ENCODE data around the gene SERPINH1. TPM values are rescaled to one million over a fixed set of nuclear protein-coding genes. Genes with fewer than 3 reads are reported as not detected.

SERPINH1 gene
- total RNA-seq, 1 donor from 2014 or later = 279 TPM

DNA sequence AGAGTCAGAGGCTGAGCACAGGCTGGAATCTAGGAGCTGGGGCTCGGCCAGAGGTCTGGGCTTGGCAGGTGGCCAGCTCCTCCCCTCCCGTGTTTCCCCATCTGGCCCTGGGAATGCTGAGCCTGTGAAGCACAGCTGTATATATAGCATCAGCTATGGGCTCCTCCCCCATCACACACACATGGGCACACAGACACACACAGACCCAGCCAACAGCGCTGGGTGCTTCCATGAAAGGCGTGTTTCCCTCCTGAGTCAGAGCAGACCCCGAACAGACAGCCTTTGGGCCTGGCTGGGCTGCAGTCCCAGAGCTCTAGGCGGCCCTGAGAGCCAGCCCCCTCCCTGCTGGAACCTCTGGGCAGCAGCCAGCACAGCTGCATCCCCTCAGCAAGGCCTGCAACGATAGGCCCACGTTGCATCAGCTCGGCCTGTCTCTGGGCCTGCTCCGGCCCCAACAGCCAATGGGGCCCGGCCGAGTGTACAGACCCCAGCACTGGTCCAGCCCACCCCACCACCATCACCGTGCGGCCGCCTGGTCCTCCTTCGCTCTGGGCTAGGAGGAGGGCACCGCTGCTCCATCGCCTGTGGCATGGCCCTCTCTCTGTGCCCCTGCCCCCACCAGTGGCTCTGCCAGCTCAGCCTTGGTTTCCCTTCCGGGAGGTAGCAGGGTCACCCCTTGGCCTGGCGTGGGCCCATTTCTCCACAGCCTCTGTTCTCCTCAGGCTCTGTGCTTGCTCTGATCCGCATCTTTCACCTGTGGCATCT is 7.6 kb upstream of the SERPINH1 start:
- DNase-seq (ENCODE audit: low read depth in 2 of 2) = peak; percentile 95 to 98

DNA sequence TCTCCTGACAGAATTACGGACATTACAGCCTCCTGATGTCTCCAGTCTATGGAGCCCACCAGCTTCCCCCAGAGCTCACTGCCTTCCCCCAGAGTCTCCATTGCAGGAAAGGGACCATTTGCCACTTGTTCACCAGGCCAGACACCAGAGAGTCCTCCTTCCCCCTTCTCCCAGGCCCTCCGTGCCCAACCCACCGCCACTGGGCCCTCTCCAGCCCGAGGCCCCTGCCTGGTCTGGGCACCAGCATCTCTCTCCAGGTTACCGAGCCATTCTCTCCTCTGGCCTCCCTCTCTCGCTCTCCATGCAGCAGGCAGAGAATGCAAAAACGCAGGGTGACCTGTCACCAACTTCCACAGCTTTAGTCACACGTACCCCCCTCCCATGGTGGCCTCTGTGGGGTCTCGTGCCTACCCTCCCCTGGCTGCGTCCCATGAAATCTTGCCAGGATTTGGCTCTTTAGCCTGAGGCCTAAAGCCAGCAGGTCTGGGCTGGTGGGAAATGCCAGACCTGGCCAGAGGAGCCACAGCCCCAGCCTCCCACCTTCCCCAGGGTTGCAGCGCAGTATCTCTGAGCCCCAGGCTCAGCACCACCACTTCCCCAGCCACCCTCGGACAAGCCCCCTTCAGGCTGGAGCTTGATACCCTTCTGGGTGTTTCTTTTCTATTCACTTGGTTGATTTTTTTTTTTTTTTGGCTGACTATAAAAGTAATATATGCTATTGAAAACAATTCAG is 6.8 kb upstream of the SERPINH1 start:
- no peak for DNase-seq (ENCODE audit: low read depth in 2 of 2)

DNA sequence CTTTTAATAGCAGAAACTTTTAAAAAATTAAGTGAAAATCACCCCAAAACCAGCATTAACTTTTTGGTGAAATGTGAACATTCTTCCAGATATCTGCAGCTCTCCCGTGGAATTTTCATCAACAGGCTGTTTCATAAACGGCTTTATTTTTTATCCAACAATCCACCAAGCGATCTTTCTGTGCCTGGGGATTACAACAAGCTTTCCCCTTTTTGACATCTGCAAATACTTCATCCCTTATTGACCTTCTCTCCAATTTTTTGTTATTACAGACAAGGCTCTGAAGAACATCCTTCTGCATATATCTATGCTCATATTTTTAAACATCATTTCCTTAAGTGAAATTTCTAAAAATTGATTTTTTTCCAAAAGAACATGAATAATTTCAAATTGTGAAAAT is 5.8 kb upstream of the SERPINH1 start:
- DNase-seq (ENCODE audit: low read depth in 2 of 2) = no peak

GRCh38 chr11:75557666-75558494 is 4.2 kb upstream of the SERPINH1 start:
- peak in 1 of 2 donors; percentile 67 for DNase-seq (ENCODE audit: low read depth in 2 of 2)

- peak in 1 of 2 donors; percentile 54 for DNase-seq (ENCODE audit: low read depth in 2 of 2)
Measured at GRCh38 chr11:75558939-75559843, 2.9 kb upstream of the SERPINH1 start.

- no peak for DNase-seq (ENCODE audit: low read depth in 2 of 2)
Measured at GRCh38 chr11:75560644-75561043, 1.4 kb upstream of the SERPINH1 start.

GRCh38 chr11:75561426-75562047 is 516 bp upstream of the SERPINH1 start:
- no peak for DNase-seq (ENCODE audit: low read depth in 2 of 2)

DNA sequence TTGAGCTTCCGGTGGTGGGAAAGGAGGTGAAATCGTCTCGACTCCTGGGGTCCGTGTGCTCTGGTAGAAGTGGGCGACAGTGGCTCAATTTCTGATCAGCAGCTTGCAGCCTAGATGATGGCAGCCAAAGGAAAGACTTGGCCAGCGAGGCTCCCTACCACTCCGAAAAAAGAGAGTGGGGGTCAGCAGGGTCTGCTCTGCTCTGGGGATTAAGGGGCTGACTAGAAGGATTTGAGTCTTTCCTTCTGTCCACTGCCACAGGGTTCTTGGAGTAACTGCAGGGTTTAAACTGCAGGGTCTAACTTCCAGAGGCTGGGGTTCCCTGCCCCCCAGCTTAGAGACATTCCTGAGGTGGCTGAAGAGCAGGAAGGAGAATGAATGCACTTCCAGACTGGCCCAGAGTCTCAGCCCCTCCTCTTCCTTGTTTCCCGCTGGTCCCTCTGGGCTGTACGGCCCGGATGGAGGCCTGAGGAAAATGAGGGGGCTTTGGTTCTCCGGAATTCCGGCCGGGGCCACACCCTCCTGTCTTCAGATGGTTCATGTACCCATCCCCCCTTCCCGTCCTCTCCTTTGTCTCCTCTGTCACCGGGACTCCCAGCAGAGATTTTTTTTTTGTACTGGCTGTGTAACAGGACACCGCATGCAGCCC is 907 bp downstream of the SERPINH1 start:
- DNase-seq (ENCODE audit: low read depth in 2 of 2) = peak; percentile 33 to 74

DNA sequence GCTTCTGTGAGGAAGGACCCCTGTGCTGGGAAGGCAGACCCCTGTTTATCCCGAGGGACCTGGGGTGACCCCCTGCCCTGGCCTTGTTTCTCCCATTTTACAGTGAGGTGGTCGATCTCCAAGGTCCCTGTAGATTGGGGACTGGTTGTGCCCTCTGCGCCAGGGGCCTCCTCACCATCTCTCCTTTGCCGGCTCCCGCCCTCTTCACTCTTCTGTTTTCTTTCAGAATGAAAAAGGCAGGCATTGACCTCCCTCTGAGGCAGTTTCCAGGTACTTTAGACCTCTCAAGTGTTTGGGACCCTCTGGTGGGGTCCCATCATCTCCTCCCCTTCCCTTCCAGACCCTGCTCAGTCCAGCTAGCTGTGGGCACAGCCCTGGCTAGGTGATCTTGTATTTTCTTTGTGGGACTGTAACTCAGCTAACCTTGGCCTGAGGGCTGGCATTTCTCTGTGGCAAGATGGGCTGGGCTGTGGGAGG is 1.5 kb downstream of the SERPINH1 start:
- no peak for DNase-seq (ENCODE audit: low read depth in 2 of 2)

- peak; percentile 87 to 90 for DNase-seq (ENCODE audit: low read depth in 2 of 2)
Measured at GRCh38 chr11:75563978-75564552, 2.0 kb downstream of the SERPINH1 start.

DNA sequence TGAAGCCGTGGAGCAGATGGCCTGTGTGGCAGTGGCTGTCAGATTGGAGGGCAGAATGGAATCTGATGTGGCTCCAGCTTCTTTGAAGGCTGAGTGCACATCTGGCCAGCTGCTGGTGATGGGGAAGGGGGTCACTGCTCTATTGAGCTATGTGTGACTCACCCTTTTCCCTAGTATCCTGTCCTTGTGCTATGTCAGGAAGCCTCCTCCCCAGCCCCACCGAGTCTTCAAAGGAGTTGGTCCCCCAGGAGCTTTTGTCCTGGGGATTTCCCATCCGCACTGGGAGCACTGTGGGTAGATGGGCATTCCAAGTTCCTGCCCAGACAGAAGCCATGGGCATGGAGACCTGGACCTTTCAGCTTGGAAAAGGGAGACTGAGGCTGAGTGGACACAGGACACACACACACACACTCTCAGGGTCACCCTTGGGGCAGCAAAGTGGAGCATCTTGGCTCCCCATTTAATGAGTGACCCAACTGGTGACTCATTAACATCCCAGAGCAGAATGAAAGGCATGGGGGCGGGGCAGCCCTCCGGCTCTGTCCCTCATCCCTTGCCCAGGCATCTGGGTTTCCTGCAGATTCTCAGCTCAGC is 3.3 kb downstream of the SERPINH1 start:
- DNase-seq (ENCODE audit: low read depth in 2 of 2) = peak; percentile 34 to 83

DNA sequence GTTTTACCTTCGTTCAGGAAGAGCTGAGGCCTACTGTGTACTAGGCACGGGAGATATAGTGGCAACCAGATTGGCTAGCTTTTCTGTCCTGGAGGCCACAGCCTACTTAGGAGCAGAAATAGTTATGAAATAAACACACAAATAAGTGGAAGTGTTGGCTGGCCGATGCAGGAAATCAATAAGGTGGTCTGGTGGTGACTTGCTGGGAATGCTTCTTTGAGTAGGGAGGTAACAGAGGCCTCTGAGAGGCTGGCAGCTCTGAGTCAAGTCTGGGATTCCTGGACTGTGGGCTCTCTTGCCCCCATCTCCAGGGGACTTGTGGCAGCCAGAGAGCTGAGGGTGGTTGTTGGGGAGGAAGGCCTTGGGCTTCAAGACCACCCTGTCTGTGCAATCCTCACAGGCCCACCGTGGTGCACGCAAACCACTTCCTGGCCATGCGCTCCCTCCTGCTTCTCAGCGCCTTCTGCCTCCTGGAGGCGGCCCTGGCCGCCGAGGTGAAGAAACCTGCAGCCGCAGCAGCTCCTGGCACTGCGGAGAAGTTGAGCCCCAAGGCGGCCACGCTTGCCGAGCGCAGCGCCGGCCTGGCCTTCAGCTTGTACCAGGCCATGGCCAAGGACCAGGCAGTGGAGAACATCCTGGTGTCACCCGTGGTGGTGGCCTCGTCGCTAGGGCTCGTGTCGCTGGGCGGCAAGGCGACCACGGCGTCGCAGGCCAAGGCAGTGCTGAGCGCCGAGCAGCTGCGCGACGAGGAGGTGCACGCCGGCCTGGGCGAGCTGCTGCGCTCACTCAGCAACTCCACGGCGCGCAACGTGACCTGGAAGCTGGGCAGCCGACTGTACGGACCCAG is 4.1 kb downstream of the SERPINH1 start:
- peak in 1 of 2 donors; percentile 35 for DNase-seq (ENCODE audit: low read depth in 2 of 2)

GRCh38 chr11:75566763-75567279 is 4.8 kb downstream of the SERPINH1 start:
- DNase-seq (ENCODE audit: low read depth in 2 of 2) = no peak

DNA sequence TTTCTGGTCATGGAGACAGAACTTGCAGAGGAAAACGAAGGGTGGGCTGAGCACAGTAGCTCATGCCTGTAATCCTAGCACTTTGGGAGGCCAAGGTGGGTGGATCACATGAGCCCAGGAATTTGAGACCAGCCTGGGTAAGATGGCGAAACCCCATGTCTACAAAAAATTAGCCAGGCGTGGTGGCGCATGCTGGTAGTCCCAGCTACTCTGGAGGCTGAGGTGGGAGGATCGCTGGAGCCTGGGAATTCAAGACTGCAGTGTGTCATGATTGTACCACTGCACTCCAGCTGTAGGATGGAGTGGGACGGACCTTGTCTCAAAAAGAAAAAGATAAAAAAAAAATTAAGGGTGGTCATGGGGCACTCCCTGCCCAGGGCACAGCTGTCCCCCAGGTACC is 5.9 kb downstream of the SERPINH1 start:
- no peak for DNase-seq (ENCODE audit: low read depth in 2 of 2)

GRCh38 chr11:75568616-75569219 is 6.7 kb downstream of the SERPINH1 start:
- no peak for DNase-seq (ENCODE audit: low read depth in 2 of 2)

- DNase-seq (ENCODE audit: low read depth in 2 of 2) = peak in 1 of 2 donors; percentile 70
Measured at GRCh38 chr11:75570559-75571139, 8.6 kb downstream of the SERPINH1 start.

- DNase-seq (ENCODE audit: low read depth in 2 of 2) = no peak
Measured at GRCh38 chr11:75571625-75572024, 9.6 kb downstream of the SERPINH1 start.
